Measurements from ENCODE around the gene SUPT4H1.
A peak's percentile ranks its signal among the peaks of the same experiment; 100 is the strongest.

Gene SUPT4H1

GRCh38 chr17:58328195-58329034 lies 23.6 kb downstream of the SUPT4H1 start, which contains the start of gene TSPOAP1:
Gene TSPOAP1, minus strand, starts transcription at chr17:58328795. Its CDS starts 875 bp downstream, at chr17:58327920.
- DNase-seq = peak; percentile 67

- DNase-seq = no peak
Measured at GRCh38 chr17:58327363-58328194, 24.4 kb downstream of the SUPT4H1 start.

DNA sequence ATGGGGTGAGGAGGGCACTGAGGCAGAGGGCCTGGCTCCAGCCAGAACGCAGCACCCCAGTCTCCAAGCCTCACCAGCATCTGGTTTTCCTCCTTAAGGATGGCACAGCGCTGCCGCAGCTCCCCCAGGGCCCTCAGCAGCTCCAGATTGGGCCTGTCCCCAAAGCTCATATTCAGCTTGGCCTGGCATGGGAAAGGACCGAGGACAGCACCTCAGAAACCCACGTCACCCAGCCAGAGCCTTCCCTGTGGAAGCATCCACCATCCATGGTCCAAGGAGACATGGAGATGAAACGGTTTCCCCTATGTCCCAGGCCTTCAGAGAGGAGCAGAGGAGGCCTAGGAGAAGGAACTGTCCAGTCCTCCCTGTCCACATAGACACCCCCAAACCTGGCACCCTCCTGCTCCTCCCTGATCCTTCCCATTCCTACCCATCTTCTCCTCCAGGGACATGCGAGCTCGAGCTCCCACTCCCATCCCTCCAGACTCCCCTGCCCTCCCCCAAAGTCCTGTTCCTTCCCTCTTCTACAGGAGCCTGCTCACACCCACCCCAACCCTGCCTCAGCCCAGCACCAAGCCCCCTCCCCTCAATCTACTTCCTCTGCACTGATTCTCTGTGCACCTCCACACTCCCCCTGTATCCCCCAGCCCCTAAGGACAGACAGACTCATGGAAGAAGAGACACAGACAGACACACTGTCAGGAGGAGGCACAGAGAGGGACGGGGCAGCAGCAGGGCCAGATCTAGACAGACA lies 25.2 kb downstream of the SUPT4H1 start:
- no peak for DNase-seq

GRCh38 chr17:58325976-58326468 lies 26.0 kb downstream of the SUPT4H1 start:
- no peak for DNase-seq

DNA sequence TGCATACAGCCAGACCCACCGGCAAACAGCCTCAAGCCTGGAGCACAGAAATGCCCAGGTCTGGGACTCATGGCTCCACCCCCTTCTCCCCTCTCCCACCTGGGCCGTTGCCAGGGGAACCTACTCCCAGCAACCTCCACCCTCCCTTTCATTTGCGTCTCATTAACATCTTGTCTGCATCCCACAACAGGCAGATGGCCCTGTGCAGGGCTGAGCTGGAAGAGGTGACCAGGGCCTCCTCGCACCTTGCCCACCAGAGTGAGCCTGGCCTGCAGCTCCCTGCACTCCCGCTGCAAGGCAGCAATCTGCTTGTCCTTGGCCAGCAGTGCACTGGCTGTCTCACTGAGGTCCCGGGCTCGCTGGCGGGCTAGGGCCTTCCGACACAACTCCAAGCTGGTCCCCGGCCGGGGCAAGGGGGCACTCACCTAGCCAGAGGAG lies 26.7 kb downstream of the SUPT4H1 start:
- DNase-seq = no peak

DNA sequence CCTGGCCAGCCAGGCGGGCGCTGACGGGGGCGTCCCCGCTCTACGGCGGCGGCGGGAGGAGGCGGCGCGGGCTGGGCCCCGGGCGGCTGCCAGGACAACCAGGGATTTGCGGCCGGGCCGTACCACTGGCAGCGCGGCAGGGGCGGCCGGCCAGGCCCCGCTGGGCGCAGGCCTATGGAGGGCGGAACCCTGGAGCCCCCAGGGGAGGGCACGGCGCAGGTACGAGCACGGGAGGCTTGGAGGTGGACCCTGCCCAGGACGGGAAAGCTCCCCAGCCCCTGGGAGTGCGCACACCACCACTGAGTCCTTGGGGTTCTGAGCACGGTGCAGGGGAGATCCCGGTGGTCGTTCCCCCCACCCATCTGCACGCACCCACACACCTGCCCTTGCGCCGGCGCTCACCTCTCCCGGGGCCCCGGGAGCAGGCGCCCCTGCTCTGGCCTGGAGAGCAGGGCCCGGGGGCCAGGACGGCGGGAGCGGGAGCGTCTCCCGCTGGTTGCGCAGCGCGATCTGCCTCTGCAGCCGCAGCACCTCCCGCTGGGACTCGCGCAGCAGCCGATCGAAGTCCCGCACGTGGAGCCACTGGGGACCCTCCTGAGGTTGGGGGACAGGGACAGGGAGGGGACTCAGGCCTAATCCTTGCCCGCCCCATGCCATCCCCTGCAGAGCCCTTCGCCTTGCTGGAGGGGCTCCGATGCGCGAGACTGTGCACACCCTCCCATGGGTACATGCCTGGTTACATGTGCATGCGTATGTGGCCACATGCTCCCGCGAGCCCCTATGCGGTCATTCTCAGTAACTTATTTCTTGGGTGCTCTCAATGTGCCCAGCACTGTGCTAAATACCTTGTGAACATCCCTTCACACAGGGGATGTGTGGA lies 27.4 kb downstream of the SUPT4H1 start:
- no peak for DNase-seq

GRCh38 chr17:58324056-58324408 lies 28.0 kb downstream of the SUPT4H1 start:
- no peak for DNase-seq

- DNase-seq = no peak
Measured at GRCh38 chr17:58323366-58324055, 28.5 kb downstream of the SUPT4H1 start.

- DNase-seq = no peak
Measured at GRCh38 chr17:58322581-58323185, 29.3 kb downstream of the SUPT4H1 start.

DNA sequence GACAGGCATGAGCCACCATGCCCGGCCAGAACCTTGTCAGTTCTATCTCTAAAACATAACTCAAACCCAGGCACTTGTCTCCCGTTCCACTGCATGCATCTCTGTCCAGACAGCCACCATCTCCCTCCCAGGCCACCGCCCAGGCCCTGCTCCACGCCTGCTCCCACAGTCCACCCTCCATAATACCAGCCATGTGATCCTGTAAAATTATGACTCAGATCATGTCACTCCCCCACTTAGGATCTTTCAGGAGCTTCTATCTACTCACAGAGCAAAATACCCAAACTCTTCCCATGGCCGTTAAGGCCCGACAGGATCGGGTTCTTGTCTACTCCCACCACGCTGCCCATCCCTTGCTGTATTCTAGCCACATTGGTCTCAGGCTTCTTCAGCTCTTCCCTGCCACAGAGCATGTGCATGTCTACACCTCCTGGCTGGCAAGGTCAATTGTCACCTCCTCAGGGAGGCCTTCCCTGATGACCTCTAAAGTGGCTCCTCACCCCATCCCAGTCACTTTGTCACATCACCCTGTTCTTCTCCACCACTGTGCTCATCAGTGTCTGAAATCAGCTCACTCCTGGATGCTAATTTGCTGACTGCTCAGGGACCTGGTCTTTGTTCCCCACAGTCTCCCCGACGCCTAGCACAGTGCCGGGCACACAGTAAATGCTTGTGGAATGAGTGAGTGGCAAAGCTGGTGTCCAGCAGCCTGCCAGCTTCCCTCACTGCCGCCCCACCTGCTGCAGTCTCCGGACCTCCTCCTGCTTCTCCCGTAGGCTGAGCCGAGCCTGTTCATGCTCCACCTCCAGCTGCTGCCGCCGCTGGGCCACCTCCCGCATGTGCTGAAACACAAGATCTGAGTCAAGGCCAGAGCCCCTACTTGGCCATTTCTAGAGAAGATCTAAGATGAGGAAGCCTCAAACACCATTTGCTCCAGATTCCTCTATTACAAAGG lies 30.2 kb downstream of the SUPT4H1 start:
- DNase-seq = no peak

GRCh38 chr17:58320570-58321323 lies 31.3 kb downstream of the SUPT4H1 start:
- no peak for DNase-seq

DNA sequence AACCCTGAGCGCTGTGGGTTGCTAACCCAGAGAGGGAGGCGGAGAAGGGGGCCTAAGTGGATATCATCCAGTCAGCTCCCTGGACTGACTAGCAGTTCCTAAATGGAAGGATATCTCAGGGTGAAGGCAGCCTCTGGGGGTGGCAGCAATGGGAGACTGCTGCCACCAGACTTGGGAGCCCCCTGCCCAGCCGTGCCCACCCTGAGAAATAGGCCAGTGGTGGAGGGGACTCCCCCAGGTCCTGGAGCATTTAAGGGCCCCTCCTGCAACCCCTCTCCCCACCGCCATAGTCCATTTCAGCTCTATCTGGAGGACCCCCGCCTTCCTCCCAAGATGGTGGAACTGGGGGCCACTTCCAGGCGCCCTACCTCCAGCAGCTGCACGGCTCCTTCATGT lies 31.8 kb downstream of the SUPT4H1 start:
- no peak for DNase-seq

- no peak for DNase-seq
Measured at GRCh38 chr17:58319173-58320162, 32.5 kb downstream of the SUPT4H1 start.

DNA sequence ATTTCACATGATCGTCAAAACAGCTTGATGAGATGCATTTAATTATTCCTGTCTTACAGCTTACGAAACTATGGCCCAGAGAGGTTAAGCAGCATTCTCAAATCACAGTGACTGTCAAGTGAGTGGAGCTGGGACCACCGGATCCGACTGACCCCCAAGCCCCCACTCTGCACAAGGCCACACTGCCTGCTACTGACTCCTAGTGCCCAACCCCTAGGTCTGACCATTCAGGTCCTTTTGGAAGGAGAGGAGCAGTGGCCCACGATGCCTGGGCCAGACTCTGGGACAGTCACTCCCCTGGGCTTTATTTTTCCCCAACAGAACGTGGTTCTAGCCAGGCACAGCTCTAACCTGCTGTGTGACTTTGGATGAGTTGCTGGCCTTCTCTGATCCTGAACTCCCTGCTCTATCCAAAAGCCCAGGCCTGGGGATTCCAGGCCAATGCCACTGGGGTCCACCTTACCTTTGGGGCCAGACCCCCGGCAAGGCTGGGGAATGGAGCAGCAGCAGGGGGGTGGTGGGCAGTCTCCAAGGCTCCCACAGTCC lies 33.3 kb downstream of the SUPT4H1 start:
- no peak for DNase-seq

DNA sequence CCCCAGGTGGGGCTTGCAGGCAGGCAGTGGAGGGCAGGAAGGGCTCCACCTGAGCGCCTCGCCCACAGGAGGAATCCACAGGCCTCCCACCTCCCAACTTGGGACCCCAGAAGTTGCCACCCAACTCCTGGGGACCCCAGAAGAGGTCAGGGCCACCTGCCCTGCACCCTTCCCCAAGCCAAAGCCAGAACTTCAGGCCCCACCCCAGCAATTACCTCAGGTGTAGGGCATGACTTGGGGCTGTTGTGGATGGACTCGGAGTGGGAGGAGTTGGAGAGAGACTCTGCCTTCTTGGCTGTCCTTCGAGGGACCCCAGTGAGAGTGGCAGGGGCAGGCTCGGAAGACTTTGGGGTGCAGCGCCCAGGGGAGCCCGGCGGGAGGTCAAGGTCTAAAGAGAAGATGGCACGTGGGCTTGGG lies 33.9 kb downstream of the SUPT4H1 start:
- no peak for DNase-seq

DNA sequence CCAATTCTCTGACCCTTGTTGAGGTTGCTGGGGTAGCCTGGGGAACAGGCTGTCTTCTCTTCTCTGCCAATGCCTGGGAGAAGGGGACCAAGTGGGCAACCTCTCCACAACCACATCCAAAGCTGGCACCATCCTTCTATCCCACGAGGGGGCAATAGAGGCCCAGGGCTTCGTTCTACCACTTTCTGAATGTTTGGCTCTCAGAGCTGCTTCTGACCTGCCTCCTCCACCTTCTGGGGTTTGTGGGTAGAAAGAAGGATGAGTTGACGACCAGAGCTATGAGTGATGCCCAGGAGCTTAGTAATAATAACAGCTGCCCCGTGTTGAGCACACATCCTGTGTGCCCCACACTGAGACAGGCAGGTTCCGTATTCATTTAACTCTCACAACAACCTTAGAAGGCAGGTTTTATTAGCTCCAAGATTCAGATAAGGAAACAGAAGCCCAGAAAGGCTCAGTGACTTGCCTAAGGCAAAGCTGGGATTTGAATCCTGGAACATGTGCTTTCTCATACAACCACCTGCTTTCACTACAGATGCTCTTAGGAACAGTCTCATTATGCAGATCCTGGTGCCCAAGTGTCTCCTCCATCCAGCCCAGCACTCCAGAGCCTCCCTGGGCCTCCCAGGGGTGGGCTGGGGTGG lies 34.5 kb downstream of the SUPT4H1 start:
- DNase-seq = peak; percentile 68

Measured in activated CD4-positive, alpha-beta T cell treated with anti-CD3 and anti-CD28 coated beads, Interleukin-2, amount 50 U/mL, for 1 hour (primary cell).